ENCODE data around the gene GPR84. TPM values are rescaled to one million over a fixed set of nuclear protein-coding genes. Genes with fewer than 3 reads are reported as not detected.

The GPR84 gene
- total and polyA plus RNA-seq, 9 of the 15 experiments (the other 6 are each of a cell fraction or from before 2014, with no cell fraction given) = 0.07 to 0.18 (median 0.11) TPM; not detected in 5

DNA sequence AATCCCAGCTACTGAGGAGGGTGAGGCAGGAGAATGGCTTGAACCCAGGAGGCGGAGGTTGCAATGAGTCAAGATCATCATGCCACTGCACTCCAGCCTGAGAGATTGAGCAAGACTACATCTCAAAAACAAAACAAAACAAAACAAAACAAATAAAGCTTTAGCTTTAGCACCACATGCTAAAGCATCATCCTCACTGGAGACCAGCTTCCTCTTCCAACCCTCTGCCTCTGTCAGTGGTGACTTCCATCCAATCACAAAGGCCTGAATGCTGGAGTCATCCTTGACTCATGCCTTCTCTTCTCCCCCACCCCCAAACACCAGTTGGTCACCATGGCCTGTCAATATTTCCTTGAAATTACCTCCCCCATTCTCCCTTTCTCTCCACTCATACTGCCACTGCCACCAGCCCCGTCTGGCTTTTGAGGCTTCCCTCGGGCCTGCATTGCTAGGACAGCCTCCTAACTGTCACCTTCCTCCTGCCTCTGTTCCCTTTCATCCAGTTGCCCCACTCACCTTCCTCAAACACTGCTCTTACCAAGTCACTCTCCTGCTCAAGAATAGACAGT, 18.8 kb upstream of the GPR84 start (continued):
- TF ChIP-seq GATAD2A (IDR thresholded peaks at IDR 0.05) (0 out of 2 replicates have a peak, but pooled peaks have one; percentile 7), ZNF140 (CRISPR knock-in tag; IDR thresholded peaks at IDR 0.05) (no peak), ZNF57 (CRISPR knock-in tag; IDR thresholded peaks at IDR 0.05) (no peak), PHF8 (IDR thresholded peaks at IDR 0.05; ENCODE audit: borderline replicate concordance, low read length) (no peak), POLR2AphosphoS2 (IDR thresholded peaks at IDR 0.05; ENCODE audit: low read length) (no peak), HNRNPK (IDR thresholded peaks at IDR 0.05; ENCODE audit: low read depth, low read length, poor library complexity, severe bottlenecking) (no peak), TBP (optimal IDR thresholded peaks at IDR 0.05; ENCODE audit: low read depth, low read length) (no peak), NUFIP1 (IDR thresholded peaks at IDR 0.05; ENCODE audit: partially characterized antibody) (no peak), PML (IDR thresholded peaks at IDR 0.05; ENCODE audit: low read length) (no peak)
- TF ChIP-seq, protein P1, sequence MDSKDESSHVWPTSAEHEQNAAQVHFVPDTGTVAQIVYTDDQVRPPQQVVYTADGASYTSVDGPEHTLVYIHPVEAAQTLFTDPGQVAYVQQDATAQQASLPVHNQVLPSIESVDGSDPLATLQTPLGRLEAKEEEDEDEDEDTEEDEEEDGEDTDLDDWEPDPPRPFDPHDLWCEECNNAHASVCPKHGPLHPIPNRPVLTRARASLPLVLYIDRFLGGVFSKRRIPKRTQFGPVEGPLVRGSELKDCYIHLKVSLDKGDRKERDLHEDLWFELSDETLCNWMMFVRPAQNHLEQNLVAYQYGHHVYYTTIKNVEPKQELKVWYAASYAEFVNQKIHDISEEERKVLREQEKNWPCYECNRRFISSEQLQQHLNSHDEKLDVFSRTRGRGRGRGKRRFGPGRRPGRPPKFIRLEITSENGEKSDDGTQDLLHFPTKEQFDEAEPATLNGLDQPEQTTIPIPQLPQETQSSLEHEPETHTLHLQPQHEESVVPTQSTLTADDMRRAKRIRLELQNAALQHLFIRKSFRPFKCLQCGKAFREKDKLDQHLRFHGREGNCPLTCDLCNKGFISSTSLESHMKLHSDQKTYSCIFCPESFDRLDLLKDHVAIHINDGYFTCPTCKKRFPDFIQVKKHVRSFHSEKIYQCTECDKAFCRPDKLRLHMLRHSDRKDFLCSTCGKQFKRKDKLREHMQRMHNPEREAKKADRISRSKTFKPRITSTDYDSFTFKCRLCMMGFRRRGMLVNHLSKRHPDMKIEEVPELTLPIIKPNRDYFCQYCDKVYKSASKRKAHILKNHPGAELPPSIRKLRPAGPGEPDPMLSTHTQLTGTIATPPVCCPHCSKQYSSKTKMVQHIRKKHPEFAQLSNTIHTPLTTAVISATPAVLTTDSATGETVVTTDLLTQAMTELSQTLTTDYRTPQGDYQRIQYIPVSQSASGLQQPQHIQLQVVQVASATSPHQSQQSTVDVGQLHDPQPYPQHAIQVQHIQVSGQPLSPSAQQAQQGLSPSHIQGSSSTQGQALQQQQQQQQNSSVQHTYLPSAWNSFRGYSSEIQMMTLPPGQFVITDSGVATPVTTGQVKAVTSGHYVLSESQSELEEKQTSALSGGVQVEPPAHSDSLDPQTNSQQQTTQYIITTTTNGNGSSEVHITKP (IDR thresholded peaks at IDR 0.05; ENCODE audit: partially characterized antibody) = peak; percentile 81
- TF ChIP-seq, protein P2, sequence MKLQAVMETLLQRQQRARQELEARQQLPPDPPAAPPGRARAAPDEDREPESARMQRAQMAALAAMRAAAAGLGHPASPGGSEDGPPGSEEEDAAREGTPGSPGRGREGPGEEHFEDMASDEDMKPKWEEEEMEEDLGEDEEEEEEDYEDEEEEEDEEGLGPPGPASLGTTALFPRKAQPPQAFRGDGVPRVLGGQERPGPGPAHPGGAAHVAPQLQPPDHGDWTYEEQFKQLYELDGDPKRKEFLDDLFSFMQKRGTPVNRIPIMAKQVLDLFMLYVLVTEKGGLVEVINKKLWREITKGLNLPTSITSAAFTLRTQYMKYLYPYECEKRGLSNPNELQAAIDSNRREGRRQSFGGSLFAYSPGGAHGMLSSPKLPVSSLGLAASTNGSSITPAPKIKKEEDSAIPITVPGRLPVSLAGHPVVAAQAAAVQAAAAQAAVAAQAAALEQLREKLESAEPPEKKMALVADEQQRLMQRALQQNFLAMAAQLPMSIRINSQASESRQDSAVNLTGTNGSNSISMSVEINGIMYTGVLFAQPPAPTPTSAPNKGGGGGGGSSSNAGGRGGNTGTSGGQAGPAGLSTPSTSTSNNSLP (IDR thresholded peaks at IDR 0.05; ENCODE audit: borderline replicate concordance, low read depth, low read length) = no peak
- TF ChIP-seq, protein P3, sequence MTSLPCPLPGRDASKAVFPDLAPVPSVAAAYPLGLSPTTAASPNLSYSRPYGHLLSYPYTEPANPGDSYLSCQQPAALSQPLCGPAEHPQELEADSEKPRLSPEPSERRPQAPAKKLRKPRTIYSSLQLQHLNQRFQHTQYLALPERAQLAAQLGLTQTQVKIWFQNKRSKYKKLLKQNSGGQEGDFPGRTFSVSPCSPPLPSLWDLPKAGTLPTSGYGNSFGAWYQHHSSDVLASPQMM (CRISPR knock-in tag; IDR thresholded peaks at IDR 0.05) = no peak

All from K562 (cell line).